Uterus (tissue), 4 donors: ENCODE results near the gene AMPD2. TPM values are rescaled to one million over a fixed set of nuclear protein-coding genes. Genes with fewer than 3 reads are reported as not detected.
A peak's percentile ranks its signal among the peaks of the same experiment; 100 is the strongest.
"Not testable (repeated sequence)": the region's sequence is repeated elsewhere in the genome, so short reads cannot be mapped to it uniquely, and the experiment has no call there.

Experiments used
- DNase-seq, 2 donors: peaks; one replicate each; pipeline ENCODE4 v3.0.0-alpha.2; 2019 to 2020
- H3K27ac ChIP-seq, 2 donors: fragments of 200-600 bp; sonication (generic); 1 replicate in 1 of 2; 2 replicates in 1 of 2; pipeline ENCODE4 v1.5.1; 2016 to 2018
- H3K27me3 ChIP-seq, 2 donors: fragments of 200-600 bp; sonication (generic); one replicate each; pipeline ENCODE4 v1.5.1; 2018 to 2019; ENCODE audit warnings: control low read depth in 1 of 2
- H3K36me3 ChIP-seq, 2 donors: fragments of 200-600 bp; sonication (generic); one replicate each; pipeline ENCODE4 v1.5.1; 2019; ENCODE audit warnings: control low read depth in 1 of 2
- H3K4me1 ChIP-seq, 2 donors: fragments of 200-600 bp; sonication (generic); one replicate each; pipeline ENCODE4 v1.5.1; 2018 to 2019; ENCODE audit warnings: control low read depth in 1 of 2
- H3K4me3 ChIP-seq, 2 donors: fragments of 200-600 bp; sonication (generic); 1 replicate in 1 of 2; 2 replicates in 1 of 2; pipeline ENCODE4 v1.5.1; 2018 to 2019; ENCODE audit warnings: mild to moderate bottlenecking in 1 of 2
- H3K9me3 ChIP-seq, 2 donors: fragments of 200-600 bp; sonication (generic); one replicate each; pipeline ENCODE4 v1.5.1; 2019; ENCODE audit warnings: control low read depth in 1 of 2
- CTCF ChIP-seq, 4 experiments: fragments of 200-600 bp in 2 of 4; fragments of 450-650 bp in 2 of 4; sonication (generic) in 2 of 4; IDR thresholded peaks; one replicate each; pipeline ENCODE4 v1.5.1; 2016 to 2019; ENCODE audit warnings: antibody characterized with exemption in 4 of 4, mild to moderate bottlenecking in 2 of 4, moderate library complexity in 1 of 4
- POLR2A ChIP-seq, 2 donors: fragments of 450-650 bp; IDR thresholded peaks; one replicate each; pipeline ENCODE4 v1.6.1; 2016; ENCODE audit warnings: antibody characterized with exemption in 2 of 2, mild to moderate bottlenecking in 1 of 2, moderate library complexity in 1 of 2
- intact Hi-C: fragments of 100-400 bp; cut with DNase I; formaldehyde crosslinking; loops from one replicate; pipeline ENCODE4 v1.15.1; 2023; ENCODE audit warnings: low total_unique reads
- total RNA-seq, 4 donors: library from RNA; depleted of rRNA in 3 of 4; stranded (reverse); fragments of >200 nt in 3 of 4; gene quantifications; one replicate each; pipeline versions ENCODE4 v1.1.0 to v1.2.4, GENCODE V29; 2014 to 2023
- donor health status: DM: yes; HTN: yes; CAD: no.

AMPD2 gene
- total RNA-seq, 4 donors from 2014 or later, result 30.9 to 91.2 (median 73.2) TPM

- Histone ChIP-seq H3K27ac (no peak overlapping the region), H3K9me3 (no peaks in the 10 kb centered on the region)
- intact Hi-C loops, result no loop called here
These were observed 41.8 kb downstream of the AMPD2 start for GRCh38 chr1:109661391-109661790.

GRCh38 chr1:109664671-109665070, 45.0 kb downstream of the AMPD2 start:
- no peak overlapping the region for H3K4me3 ChIP-seq
- DNase-seq, result no peak
- H3K27me3 ChIP-seq, result no peaks in the 10 kb centered on the region
- TF ChIP-seq POLR2A (IDR thresholded peaks at IDR 0.05), result no peak
- TF ChIP-seq CTCF (IDR thresholded peaks at IDR 0.05), result no peak
- H3K9me3 ChIP-seq, result no peaks in the 10 kb centered on the region
- intact Hi-C loops, result no loop called here
- H3K36me3 ChIP-seq, result no peaks in the 10 kb centered on the region
- no peak overlapping the region for H3K27ac ChIP-seq
- H3K4me1 ChIP-seq, result no peaks in the 10 kb centered on the region

More at GRCh38 chr1:109661391-109661790, 41.8 kb downstream of the AMPD2 start:
- no peak overlapping the region for H3K4me3 ChIP-seq
- no peaks in the 10 kb centered on the region for H3K36me3 ChIP-seq
- no peak for DNase-seq
- no peaks in the 10 kb centered on the region for H3K27me3 ChIP-seq
- no peaks in the 10 kb centered on the region for H3K4me1 ChIP-seq
- TF ChIP-seq CTCF (IDR thresholded peaks at IDR 0.05), result no peak
- TF ChIP-seq POLR2A (IDR thresholded peaks at IDR 0.05), result no peak

- Histone ChIP-seq H3K36me3 (no peaks in the 10 kb centered on the region), H3K4me1 (no peaks in the 10 kb centered on the region), H3K4me3 (peak within 1 kb of the TSS; percentile 52 to 82), H3K27ac (peak within 1 kb of the TSS; percentile 53 to 76), H3K9me3 (no peaks in the 10 kb centered on the region), H3K27me3 (no peaks in the 10 kb centered on the region)
- intact Hi-C loops, result no loop called here
- DNase-seq, result peak; percentile 95
- TF ChIP-seq CTCF (IDR thresholded peaks at IDR 0.05), result no peak
- peak; percentile 21 to 39 for TF ChIP-seq POLR2A (IDR thresholded peaks at IDR 0.05)
These were observed 48.0 kb downstream of the AMPD2 start, which contains the start of gene GSTM2 for GRCh38 chr1:109667452-109668122. Gene GSTM2, plus strand, starts transcription at chr1:109668057. Its CDS starts 59 bp downstream, at chr1:109668116.

- H3K27ac ChIP-seq, result peak overlapping the region; percentile 12 to 76
- TF ChIP-seq CTCF (IDR thresholded peaks at IDR 0.05) (no peak), POLR2A (IDR thresholded peaks at IDR 0.05) (no peak)
- H3K36me3 ChIP-seq, result no peaks in the 10 kb centered on the region
- no peak for DNase-seq
- intact Hi-C loops, result no loop called here
- H3K9me3 ChIP-seq, result no peaks in the 10 kb centered on the region
- no peaks in the 10 kb centered on the region for H3K4me1 ChIP-seq
- H3K4me3 ChIP-seq, result peak overlapping the region; percentile 52 to 82
- H3K27me3 ChIP-seq, result no peaks in the 10 kb centered on the region
These were observed 48.6 kb downstream of the AMPD2 start for GRCh38 chr1:109668123-109668775.

- Histone ChIP-seq H3K9me3 (no peaks in the 10 kb centered on the region), H3K27ac (no peak overlapping the region), H3K4me3 (no peak overlapping the region), H3K4me1 (no peaks in the 10 kb centered on the region), H3K36me3 (no peaks in the 10 kb centered on the region), H3K27me3 (no peaks in the 10 kb centered on the region)
- TF ChIP-seq CTCF (IDR thresholded peaks at IDR 0.05) (no peak), POLR2A (IDR thresholded peaks at IDR 0.05) (no peak)
- DNase-seq, result no peak
- intact Hi-C loops, result no loop called here
These were observed 49.8 kb downstream of the AMPD2 start for GRCh38 chr1:109669246-109669948.

- DNase-seq, H3K9me3 ChIP-seq, H3K4me3 ChIP-seq, H3K4me1 ChIP-seq, H3K27me3 ChIP-seq, intact Hi-C loops, H3K36me3 ChIP-seq, H3K27ac ChIP-seq: not testable (repeated sequence)
These were observed 50.3 kb downstream of the AMPD2 start for GRCh38 chr1:109669949-109670302.
